ENCODE measurements around the gene BICRA.
"Not testable (repeated sequence)": the region's sequence is repeated elsewhere in the genome, so short reads cannot be mapped to it uniquely, and the experiment has no call there.

Gene BICRA

GRCh38 chr19:47631681-47632446 lies 22.9 kb downstream of the BICRA start:
- no peak for DNase-seq

DNA sequence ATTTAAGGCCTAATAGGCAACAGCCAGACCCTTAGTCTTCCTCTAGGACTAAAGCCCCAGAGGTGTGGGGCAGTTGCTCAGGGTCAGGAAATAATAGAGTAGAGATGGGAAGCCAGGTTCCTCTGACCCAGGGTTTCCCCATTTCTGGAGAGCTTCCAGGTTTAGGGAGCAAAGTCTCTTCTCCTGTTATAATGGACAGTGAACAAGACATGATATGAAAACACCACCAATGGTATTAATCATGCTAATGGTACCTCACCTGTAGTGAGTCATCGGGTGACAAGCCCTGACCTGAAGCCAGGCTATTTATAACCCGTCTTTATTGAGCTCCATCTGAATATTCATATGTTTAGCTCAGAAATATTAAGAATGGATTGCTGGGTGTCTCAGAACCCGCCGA lies 24.6 kb downstream of the BICRA start:
- DNase-seq = no peak

GRCh38 chr19:47633996-47634395 lies 25.1 kb downstream of the BICRA start:
- no peak for DNase-seq

DNA sequence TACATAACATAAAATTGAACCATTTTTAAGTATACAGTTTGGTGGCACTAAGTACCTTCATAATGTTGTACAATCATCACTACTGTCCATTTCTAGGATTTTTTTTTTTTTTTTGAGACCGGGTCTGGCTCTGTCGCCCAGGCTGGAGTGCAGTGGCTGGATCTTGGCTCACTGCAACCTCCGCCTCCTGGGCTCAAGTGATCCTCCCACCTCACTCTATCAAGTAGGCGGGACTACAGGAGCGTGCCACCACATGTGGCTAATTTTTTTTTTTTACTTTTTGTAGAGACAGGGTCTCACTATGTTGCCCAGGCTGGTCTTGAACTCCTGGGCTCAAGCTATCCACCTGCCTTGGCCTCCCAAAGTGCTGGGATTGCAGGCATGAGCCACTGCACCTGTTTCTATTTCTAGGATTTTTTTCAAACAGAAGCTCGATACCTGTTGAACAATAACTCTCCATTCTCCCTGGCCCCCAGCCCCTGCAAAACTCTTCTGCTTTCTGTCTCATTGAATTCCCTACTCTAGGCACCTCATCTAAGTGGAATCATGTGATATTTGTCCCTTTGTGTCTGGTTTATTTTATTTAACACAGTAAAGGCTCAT lies 26.3 kb downstream of the BICRA start:
- not testable (repeated sequence) for DNase-seq

- DNase-seq = no peak
Observed at GRCh38 chr19:47637550-47637949, 28.6 kb downstream of the BICRA start.

GRCh38 chr19:47641891-47642485 lies 33.1 kb downstream of the BICRA start:
- DNase-seq = no peak

DNA sequence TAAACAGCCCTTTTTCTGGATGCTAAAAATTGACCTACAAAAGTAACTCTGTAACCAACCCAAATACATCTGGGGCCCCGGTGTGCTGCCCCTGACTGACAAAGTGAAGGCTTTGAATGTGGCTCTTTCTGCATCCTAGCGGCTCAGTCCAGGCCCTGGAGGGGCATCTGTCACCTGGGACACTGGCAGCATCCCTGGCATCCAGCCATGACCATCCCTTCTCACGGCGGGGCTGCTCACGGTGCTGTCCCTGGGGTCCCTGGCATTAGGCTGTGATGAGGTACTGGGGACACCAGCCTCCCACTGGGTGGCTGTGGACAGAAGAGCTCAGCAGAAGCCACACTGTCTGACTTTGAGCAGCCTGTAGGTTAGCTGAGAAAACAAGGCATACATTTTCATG lies 34.3 kb downstream of the BICRA start:
- DNase-seq = no peak

DNA sequence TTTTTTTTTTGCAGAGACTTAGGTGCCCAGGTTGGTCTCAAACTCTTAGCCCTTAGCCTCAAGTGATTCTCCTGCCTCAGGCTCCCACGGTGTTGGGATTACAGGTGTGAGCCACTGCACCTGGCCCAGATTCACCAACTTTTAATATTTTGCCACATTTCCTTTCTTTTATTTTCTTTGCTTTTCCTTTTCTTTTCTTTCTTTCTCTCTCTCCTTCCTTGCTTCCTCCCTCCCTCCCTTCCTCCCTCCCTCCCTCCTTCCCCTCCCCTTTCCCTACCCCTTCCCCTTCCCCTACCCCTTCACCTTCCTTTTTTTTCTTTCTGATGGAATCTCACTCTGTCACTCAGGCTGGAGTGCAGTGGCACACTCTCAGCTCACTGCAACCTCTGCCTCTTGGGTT lies 35.3 kb downstream of the BICRA start:
- no peak for DNase-seq

DNA sequence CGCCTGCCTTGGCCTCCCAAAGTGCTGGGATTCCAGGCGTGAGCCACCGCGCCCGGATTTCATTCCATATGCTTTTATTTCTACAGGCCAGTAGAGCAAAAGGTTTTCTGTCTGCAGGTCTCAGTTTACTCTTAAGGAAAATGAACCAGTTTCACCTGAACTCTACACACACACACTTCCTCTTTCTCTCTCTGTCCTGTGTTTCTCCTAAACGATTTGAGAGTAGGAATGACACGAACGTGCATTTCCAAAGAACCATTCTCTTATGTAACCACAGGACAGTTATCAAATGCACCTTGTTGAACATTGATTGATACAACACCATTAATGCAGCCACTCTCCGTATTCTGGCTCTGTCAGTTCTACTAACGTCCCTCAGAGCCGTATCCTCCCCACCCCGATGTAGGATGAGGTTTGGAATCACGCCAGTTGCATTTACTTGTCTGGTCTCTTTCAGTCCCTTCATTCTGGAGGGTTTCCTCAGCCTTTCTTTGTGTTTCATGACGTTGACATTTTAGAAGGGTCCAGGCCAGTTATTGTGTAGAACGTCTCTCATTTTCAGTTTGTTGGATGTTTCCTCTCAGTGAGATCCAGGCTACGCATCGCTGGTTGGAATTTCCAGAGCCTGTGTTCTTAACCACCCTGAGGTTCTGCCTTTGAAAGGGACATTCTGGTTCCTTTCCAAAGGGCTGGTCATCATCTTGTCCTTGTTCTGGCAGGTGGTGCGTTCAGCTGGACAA lies 36.0 kb downstream of the BICRA start:
- no peak for DNase-seq

DNA sequence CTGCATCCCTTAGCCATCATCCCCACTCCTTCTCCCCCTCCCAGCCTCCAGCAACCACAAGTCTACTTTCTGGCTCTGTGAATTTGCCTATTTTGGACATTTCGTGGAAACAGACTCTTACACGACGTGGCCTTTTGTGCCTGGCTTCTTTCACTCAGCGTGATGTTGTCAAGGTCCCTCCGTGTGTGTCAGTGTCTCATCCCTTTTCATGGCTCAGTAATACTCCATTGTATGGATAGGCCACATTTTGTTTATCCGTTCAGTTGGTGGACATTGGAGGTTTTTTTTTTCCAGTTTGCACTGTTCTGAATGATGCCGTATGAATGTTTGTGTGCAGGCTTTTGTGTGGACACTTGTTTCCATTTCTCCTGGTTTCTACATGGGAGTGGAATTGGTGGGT lies 38.0 kb downstream of the BICRA start:
- DNase-seq = no peak

DNA sequence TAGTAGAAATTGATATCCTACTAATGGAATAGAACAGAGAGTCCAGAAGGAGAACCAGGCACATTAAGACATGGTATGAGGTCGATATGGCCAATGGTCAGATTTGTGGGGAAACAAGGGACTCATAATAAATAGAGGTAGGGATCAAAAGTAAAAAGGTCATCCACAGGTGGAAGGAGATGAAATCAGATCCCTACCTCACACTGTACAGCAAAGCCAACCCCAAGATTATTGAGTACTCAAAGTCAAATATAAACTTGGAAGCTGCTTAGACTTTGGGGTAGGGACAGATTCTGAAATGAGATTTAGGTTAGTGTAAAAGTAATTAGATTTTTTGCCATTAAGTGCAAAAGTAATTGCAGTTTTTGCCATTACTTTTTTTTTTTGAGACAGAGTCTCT lies 40.7 kb downstream of the BICRA start:
- no peak for DNase-seq

GRCh38 chr19:47650700-47651099 lies 41.8 kb downstream of the BICRA start:
- DNase-seq = no peak

- DNase-seq = no peak
Observed at GRCh38 chr19:47651132-47651531, 42.2 kb downstream of the BICRA start.

DNA sequence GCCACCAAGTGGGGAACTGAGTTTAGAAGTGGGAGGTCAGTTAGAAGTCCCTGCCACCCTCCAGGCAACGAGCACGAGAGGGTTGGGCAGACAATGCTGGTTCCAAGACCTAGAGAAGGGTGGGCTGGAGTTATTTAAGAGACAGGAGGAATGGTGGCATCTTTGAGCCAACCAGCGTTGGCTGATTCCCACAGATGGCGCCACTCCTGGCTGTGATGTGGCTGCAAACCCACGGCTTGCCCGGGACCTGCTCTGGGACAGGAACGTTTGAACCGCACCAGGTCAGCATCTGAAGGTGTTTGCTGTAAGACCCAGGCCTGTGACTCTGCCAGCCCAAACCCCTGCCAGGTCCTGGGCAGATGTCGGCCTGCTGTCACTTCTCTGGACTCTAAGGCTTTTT lies 42.8 kb downstream of the BICRA start:
- DNase-seq = no peak

- no peak for DNase-seq
Observed at GRCh38 chr19:47652285-47652684, 43.4 kb downstream of the BICRA start.

DNA sequence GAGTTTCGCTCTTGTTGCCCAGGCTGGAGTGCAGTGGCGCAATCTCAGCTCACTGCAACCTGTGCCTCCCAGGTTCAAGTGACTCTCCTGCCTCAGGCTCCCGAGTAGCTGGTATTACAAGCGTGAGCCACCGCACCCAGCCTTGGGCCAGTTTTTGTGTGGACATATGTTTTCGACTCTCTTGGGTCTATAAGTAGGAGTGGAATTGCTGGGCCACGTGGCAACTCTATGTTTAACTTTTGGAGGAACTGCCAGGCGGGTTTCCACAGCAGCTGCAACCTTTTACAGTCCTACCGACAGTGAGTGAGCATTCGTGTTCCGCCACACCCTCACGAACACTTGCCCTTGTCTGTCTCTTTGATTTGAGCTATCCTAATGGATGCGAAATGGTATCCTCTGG lies 44.9 kb downstream of the BICRA start:
- DNase-seq = no peak

DNA sequence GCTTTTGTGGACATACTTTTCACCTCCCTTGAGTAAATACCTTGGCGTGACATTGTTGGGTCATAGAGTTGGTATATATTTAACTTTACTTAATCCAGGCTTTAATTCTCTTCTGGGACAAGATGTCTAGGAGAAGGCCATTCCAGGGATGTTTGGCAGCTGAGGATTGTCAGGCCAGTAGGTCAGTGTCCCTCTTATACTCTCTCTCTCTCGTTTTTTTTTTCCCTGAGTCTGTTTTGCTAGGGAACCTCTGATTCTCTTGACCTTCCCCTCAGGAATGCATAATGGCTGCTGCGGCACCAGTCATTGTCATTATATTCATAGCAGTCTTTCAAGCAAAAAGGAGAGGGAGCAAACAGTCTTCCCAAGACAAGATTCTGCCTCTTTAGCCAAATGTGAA lies 48.8 kb downstream of the BICRA start:
- no peak for DNase-seq

DNA sequence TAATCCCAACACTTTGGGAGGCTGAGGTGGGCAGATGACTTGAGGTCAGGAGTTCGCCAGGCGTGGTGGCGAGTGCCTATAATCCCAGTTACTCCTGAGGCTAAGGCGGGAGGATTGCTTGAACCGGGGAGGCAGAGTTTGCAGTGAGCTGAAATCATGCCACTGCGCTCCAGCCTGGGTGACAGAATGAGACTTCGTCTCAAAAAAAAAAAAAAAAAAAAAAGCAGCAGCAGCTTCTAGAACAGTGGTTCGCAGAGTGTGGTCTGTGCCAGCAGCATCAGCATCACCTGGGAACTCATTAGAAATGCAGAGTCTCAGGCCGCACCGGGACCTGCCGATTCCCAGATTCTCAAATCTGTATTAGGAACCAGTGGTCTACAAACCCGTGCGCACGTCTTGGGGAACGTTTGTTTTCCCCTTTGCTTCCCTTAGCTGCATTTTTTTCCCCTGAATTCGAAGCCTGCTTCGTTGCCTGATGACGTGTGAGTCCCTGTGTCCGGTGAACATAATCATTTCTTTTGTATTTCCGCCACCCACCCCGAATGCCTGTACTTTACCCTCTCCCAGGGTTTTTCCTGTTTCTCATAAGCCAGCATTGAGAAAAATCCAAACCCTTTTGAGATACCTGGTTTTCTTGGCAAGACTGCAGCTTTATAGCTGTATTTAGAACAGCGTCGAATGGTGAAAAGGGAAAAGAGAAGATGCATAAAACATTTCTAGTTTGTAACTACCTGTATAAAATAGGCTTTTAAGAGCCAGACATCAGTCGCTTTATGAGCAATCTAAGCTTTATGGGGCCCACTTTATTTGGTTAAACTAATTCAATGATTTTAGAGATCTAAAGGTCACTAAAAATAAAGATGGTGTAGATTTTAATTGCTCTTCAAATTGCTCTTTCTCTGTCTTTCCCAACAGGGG lies 49.8 kb downstream of the BICRA start:
- DNase-seq = no peak

DNA sequence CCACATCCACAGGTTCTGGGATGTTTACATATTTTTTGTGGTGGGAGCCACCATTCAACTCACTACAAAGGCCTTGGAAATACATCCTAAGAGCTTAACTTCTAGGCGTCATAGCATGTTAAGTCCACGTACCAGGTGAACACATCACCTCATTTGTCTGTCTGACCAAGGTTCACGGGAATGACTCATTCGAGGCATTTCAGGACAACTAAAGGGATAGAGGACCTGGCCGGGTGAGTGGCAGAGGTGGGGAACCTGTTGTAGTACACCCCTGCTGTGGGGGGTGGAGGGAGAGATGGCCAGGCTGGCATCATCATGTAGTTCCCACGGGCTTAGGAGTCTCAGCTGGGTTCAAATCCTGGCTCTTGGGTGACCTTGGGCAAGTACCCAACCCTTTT lies 51.5 kb downstream of the BICRA start:
- no peak for DNase-seq

DNA sequence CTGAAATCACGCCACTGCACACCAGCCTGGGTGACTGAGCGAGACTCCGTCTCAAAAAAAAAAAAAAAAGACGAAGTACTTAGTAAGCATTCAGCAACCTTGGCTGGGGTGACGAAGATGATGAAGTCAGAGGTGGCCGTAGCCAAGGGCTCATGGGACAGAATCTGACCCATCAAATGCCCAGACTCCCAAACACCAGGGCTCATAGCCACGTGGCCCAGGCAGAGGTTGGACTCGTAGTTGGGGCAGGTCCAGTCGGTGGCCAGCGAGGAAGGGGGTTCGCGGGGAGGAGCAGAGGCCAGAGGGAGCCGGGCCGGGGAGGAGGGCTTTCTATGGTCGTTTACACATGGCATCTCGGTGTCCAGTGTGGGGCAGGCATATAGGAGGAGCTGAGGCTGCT lies 52.2 kb downstream of the BICRA start:
- no peak for DNase-seq

DNA sequence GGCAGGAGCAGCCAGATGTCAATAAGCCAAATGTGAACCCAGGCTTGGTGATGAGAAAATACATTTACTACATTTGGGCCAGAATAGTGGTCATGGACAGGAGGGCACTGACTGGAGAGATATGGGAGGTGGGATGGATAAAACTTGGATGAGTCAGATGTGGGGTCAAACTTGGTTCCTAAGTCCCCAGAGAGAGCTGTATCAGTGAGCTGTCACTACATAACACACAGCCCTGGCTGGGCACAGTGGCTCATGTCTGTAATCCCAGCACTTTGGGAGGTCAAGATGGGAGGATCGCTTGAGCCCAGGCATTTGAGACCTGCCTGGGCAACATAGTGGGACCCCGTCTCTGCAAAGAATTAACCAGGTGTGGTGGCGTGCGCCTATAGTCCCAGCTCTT lies 52.7 kb downstream of the BICRA start:
- no peak for DNase-seq

GRCh38 chr19:47663435-47663910 lies 54.5 kb downstream of the BICRA start:
- DNase-seq = no peak

Data from CD4-positive, alpha-beta T cell treated with Interleukin-10 for 1 hour (primary cell).